ENCODE data around the gene PTCH1. TPM values are rescaled to one million over a fixed set of nuclear protein-coding genes. Genes with fewer than 3 reads are reported as not detected.

Gene PTCH1
- total RNA-seq, 1 donor from 2014 or later = 104 TPM

GRCh38 chr9:95452176-95452575, 64.6 kb downstream of the PTCH1 start:
- H3K4me1 Mint-ChIP-seq (ENCODE audit: low read depth, unreplicated experiment) = peaks cover 2% of the 10 kb centered on the region
- no peak for TF ChIP-seq CTCF (IDR thresholded peaks at IDR 0.05; ENCODE audit: partially characterized antibody, unreplicated experiment)
- peaks cover 3% of the 10 kb centered on the region for H3K27me3 Mint-ChIP-seq (ENCODE audit: unreplicated experiment)
- no peak overlapping the region for H3K4me3 Mint-ChIP-seq (ENCODE audit: unreplicated experiment)
- H3K36me3 Mint-ChIP-seq (ENCODE audit: unreplicated experiment) = peaks cover 4% of the 10 kb centered on the region
- H3K9me3 Mint-ChIP-seq (ENCODE audit: unreplicated experiment) = peaks cover 8% of the 10 kb centered on the region
- DNase-seq = no peak
- H3K27ac Mint-ChIP-seq (ENCODE audit: unreplicated experiment) = no peak overlapping the region

GRCh38 chr9:95451065-95451426, 65.7 kb downstream of the PTCH1 start:
- peaks cover 2% of the 10 kb centered on the region for H3K4me1 Mint-ChIP-seq (ENCODE audit: low read depth, unreplicated experiment)
- H3K27me3 Mint-ChIP-seq (ENCODE audit: unreplicated experiment) = peaks cover 3% of the 10 kb centered on the region
- H3K4me3 Mint-ChIP-seq (ENCODE audit: unreplicated experiment) = no peak overlapping the region
- no peak for DNase-seq
- no peak for TF ChIP-seq CTCF (IDR thresholded peaks at IDR 0.05; ENCODE audit: partially characterized antibody, unreplicated experiment)
- peaks cover 4% of the 10 kb centered on the region for H3K9me3 Mint-ChIP-seq (ENCODE audit: unreplicated experiment)
- no peak overlapping the region for H3K27ac Mint-ChIP-seq (ENCODE audit: unreplicated experiment)
- H3K36me3 Mint-ChIP-seq (ENCODE audit: unreplicated experiment) = no peaks in the 10 kb centered on the region

- Mint-ChIP-seq H3K9me3 (ENCODE audit: unreplicated experiment) (peaks cover 4% of the 10 kb centered on the region), H3K27ac (ENCODE audit: unreplicated experiment) (no peak overlapping the region), H3K27me3 (ENCODE audit: unreplicated experiment) (peaks cover 3% of the 10 kb centered on the region), H3K4me1 (ENCODE audit: low read depth, unreplicated experiment) (peaks cover 2% of the 10 kb centered on the region), H3K36me3 (ENCODE audit: unreplicated experiment) (no peaks in the 10 kb centered on the region), H3K4me3 (ENCODE audit: unreplicated experiment) (no peak overlapping the region)
- DNase-seq = no peak
- TF ChIP-seq CTCF (IDR thresholded peaks at IDR 0.05; ENCODE audit: partially characterized antibody, unreplicated experiment) = no peak
These were observed 66.4 kb downstream of the PTCH1 start for GRCh38 chr9:95450171-95451064.

GRCh38 chr9:95449016-95449415, 67.8 kb downstream of the PTCH1 start:
- no peak overlapping the region for H3K27ac Mint-ChIP-seq (ENCODE audit: unreplicated experiment)

More at GRCh38 chr9:95449016-95449415, 67.8 kb downstream of the PTCH1 start:
- no peak for DNase-seq
- H3K4me3 Mint-ChIP-seq (ENCODE audit: unreplicated experiment) = no peak overlapping the region
- no peaks in the 10 kb centered on the region for H3K36me3 Mint-ChIP-seq (ENCODE audit: unreplicated experiment)
- H3K4me1 Mint-ChIP-seq (ENCODE audit: low read depth, unreplicated experiment) = peaks cover 2% of the 10 kb centered on the region
- peaks cover 4% of the 10 kb centered on the region for H3K9me3 Mint-ChIP-seq (ENCODE audit: unreplicated experiment)
- no peak for TF ChIP-seq CTCF (IDR thresholded peaks at IDR 0.05; ENCODE audit: partially characterized antibody, unreplicated experiment)
- peaks cover 3% of the 10 kb centered on the region for H3K27me3 Mint-ChIP-seq (ENCODE audit: unreplicated experiment)
